ENCODE measurements around the gene CNRIP1.
A peak's percentile ranks its signal among the peaks of the same experiment; 100 is the strongest.

The CNRIP1 gene

DNA sequence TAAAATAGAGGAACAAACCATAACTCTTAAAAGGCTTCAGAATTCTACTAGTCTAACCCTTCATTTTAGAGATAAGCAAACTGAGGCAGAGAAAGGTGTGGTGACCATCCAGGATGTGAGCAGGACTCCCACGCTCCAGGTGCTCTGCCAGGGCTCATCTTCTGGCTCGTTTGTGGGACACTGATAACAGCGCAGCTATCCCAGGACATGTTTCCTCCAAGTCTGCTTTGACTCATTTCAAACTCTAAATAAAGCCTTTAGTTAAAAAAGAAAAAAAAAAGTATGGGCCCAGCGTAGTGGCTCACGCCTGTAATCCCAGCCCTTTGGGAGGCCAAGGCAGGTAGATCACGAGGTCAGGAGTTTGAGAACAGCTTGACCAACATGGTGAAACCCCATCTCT, 28.4 kb downstream of the CNRIP1 start:
- peak; percentile 71 for DNase-seq

DNA sequence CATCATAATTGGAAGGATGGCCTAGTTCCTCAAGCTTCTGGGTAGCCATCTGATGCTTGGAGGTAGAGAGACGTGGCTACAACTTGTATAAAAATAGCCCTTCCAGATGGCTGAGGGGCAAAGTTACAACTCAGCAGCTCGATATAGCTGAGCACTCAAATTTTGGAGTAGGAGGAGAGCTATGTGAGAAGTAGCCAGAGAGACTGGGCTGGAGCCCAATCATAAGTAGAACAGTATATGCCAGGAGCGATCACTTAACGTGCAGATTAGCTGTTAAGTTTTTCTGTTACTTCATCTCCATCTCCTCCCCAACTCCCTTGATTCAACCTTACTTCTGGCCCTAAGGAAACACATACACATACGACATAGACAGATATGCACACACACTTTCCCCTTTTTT, 28.8 kb downstream of the CNRIP1 start:
- DNase-seq: no peak

- peak; percentile 77 for DNase-seq
Measured at GRCh38 chr2:68287580-68288441, 31.9 kb downstream of the CNRIP1 start.

DNA sequence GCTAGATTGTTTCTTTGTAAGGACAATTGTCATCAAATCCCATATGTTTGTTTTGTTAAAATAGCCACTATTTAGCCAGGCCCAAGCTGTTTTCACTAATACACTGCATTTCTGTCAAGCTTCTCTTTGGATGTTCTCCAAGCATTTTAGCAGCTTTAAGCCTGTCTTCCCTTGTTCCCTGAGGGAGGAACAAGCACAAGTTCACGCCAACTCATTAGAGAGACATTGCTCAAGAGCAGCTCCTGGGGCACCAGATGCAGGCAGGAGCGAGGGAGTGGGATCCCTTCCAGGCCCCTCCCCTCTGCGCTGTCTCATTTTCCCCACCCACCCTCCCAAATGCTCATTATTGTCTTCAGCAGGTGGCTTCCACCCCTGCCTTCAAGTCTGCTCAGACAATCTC, 34.9 kb downstream of the CNRIP1 start:
- DNase-seq: no peak

- DNase-seq: peak; percentile 78
Measured at GRCh38 chr2:68283419-68283812, 36.3 kb downstream of the CNRIP1 start.

GRCh38 chr2:68282811-68283418, 36.8 kb downstream of the CNRIP1 start:
- peak; percentile 71 for DNase-seq

DNA sequence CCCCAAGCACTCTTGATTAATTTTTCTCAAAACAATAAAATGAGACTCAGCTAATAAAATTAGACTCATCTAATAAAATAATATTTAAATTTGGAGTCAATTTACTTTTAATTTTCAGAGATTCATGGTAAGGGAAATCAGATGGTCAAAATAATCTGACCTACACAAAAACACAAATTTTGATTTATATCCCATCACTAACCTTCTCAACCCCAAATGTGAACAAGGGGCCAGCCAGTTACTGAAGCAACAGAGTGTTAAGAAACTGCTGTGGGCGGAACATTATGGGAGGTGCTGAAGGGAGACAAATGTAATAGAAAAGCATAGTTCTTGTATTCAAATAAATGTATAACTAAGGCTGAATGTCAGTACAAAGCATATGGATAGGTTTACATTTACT, 39.0 kb downstream of the CNRIP1 start:
- DNase-seq: no peak

DNA sequence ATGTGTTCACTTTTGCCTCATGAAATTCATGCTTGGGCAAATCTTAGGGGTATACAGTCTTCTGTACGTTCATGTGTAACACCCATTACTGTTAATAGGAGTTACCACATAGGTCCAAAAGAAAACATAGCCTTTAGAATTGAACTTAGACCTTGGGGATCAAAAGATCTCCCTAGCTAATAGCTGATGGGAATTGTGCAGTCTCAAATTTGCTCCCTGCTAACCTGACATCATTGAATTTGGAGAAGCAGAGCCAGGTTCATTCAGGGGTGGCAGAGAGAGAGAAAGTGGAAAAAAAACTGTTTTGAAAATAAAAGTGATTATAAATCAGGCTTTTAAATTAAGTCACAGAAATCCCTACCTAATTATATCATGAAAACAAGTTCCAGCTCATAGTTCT, 39.4 kb downstream of the CNRIP1 start:
- no peak for DNase-seq

- DNase-seq: no peak
Measured at GRCh38 chr2:68279691-68280090, 40.1 kb downstream of the CNRIP1 start.

- DNase-seq: no peak
Measured at GRCh38 chr2:68278169-68278568, 41.6 kb downstream of the CNRIP1 start.

- no peak for DNase-seq
Measured at GRCh38 chr2:68274022-68274421, 45.7 kb downstream of the CNRIP1 start.

GRCh38 chr2:68272246-68272994, 47.3 kb downstream of the CNRIP1 start:
- DNase-seq: no peak

DNA sequence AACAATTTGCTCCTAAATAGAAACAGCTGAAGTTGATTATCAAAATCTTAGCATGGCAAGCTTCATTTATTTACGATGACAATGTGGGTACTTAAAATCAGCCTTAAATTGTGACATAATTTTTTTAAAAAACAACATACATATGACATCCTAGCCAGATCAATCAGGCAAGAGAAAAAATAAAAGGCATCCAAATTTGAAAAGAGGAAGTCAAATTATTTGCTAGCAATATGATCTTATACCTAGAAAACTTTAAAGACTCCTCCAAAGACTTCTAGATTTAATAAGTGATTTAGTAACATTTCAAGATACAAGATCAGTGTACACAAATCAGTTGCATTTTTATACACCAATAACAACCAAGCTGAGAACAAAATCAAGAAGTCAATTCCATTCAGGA, 53.1 kb downstream of the CNRIP1 start:
- no peak for DNase-seq

DNA sequence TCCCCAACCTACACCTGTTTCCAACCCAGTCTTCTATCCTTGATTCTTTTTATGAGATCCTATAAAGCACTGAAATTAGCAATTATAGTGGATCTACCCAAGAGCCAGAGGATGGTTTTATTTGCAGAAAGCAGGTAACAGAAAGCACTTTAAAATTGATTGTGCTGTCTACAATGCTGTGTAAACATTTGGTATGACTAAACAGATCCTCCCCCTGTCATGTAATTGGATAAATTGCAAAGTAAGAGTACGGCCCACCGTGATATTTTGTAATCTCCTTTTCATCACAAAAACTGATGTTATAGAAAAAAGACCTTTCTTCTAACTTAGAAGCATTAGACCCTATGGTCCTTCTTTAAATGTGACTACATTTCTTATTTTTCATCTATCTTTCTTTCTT, 56.1 kb downstream of the CNRIP1 start:
- no peak for DNase-seq

- no peak for DNase-seq
Measured at GRCh38 chr2:68258851-68259250, 60.9 kb downstream of the CNRIP1 start.

- no peak for DNase-seq
Measured at GRCh38 chr2:68256093-68256450, 63.7 kb downstream of the CNRIP1 start.

GRCh38 chr2:68253219-68254068, 66.3 kb downstream of the CNRIP1 start:
- DNase-seq: peak; percentile 71

- peak; percentile 94 for DNase-seq
Measured at GRCh38 chr2:68252400-68253218, 67.1 kb downstream of the CNRIP1 start, which contains the start of gene PPP3R1. Gene PPP3R1, minus strand, starts transcription at chr2:68252532. Its CDS starts 405 bp downstream, at chr2:68252127.

DNA sequence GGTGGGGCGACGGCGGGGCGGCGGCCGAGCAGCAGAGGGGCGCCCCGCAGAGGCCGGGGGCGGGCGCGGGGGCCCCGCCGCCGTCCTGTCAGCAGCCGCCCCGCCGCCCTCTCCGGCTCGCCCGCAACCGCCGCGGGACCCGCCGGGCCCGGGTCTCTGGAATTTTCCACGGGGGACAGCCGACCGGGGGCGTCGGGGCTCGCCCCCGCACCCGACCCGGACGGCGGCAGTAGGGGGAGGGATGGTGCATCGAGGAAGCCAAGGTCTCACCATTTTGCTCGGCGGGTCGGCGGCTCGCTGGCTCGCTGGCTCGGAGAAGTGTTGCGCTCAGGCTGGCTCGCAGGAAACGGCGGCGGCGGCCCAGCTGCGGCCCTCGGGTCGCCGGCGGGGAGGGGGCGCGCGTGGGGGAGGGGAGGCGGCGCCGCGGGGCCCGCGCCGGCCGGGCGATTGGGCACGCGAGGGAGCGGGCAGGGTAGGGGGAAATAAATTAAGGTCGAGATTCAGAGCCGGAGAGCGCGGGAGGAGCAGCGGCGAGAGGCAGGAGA, 67.8 kb downstream of the CNRIP1 start:
- no peak for DNase-seq

GRCh38 chr2:68251187-68251854, 68.4 kb downstream of the CNRIP1 start:
- DNase-seq: peak; percentile 91

GRCh38 chr2:68250652-68251186, 69.0 kb downstream of the CNRIP1 start:
- no peak for DNase-seq
